GM12874 (cell line): ENCODE measurements around the gene HS3ST3A1.

Source experiments
- TF ChIP-seq, protein P1 (sequence below): IDR thresholded peaks from 2 replicates; pipeline ENCODE4 v1.5.1; 2011; ENCODE audit warnings: low read depth, mild to moderate bottlenecking, control low read depth, low read length, moderate library complexity; ENCODE audit not compliant: insufficient read depth

The HS3ST3A1 gene

DNA sequence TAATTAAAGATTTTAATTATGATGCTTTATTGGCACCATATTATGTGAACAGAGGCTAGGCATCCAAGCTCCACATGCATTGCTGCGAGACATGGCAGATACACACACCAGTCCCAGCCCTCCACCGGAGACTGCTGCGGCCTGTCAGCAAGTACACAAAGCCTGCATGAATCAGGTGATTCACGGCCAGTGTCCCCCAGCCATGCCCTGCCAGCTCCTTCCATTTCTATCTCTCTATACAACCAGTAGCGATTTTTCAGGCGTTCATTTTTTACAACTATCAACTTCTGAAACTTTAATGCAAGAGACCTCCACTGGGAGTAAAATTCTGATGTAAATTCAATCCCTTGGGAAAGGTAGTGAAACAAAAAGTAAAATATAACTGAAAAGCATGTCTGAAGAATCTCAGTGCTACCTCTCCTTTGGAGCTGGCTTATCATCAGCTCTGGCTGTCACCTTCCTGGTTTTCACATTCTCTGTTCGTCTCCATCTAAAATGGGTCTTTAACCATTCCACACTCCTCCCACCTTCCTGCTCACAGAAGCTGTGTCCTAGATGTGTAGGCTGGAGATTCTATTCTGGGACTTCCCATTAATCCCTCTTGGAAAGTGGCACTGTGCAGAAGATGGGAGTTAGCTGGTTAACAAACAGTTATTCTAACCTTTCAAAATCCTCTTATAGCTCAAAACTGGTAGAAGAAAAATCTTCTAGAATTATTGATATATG is 32.2 kb downstream of the HS3ST3A1 start:
- TF ChIP-seq, protein P1, sequence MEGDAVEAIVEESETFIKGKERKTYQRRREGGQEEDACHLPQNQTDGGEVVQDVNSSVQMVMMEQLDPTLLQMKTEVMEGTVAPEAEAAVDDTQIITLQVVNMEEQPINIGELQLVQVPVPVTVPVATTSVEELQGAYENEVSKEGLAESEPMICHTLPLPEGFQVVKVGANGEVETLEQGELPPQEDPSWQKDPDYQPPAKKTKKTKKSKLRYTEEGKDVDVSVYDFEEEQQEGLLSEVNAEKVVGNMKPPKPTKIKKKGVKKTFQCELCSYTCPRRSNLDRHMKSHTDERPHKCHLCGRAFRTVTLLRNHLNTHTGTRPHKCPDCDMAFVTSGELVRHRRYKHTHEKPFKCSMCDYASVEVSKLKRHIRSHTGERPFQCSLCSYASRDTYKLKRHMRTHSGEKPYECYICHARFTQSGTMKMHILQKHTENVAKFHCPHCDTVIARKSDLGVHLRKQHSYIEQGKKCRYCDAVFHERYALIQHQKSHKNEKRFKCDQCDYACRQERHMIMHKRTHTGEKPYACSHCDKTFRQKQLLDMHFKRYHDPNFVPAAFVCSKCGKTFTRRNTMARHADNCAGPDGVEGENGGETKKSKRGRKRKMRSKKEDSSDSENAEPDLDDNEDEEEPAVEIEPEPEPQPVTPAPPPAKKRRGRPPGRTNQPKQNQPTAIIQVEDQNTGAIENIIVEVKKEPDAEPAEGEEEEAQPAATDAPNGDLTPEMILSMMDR = no peak

DNA sequence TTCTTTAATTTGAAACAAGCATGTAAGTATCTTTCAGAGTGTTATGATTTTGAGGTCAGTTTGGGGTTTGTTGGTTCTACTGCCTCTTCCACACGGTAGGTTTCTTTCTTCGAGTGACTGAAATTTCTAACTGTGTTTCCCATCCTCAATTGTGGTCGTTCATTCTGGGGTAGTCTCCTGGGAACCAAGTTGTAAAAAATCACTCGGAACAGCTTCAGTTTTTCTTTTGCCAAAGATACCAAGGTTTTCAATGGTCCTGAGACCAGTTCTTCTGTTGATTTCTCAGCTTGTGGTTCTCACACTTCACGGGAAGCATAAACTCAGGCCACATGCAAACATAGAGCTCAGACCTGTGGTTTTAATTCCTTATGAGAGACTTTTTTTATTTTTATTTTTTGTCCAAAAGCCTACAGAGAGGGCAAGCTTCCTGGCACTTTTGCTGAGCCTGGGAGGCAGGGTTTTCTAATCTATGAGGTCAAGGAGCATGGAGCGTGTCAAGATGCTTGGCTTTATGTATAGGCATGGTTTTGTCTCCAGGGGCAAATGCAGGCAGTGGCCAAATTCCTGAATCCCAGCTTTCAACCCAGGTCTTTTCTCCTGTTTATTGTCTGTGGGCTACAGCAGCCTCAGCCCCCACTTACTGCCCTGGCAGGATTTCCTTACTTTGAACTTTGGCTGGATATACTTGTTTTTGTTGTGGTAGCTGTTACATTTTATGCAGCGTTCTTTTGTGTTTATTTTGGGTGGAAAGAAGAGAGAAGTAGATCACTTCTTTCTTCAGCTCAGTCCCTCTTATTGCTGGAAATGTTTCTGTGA is 32.9 kb downstream of the HS3ST3A1 start:
- TF ChIP-seq, protein P1 = no peak

DNA sequence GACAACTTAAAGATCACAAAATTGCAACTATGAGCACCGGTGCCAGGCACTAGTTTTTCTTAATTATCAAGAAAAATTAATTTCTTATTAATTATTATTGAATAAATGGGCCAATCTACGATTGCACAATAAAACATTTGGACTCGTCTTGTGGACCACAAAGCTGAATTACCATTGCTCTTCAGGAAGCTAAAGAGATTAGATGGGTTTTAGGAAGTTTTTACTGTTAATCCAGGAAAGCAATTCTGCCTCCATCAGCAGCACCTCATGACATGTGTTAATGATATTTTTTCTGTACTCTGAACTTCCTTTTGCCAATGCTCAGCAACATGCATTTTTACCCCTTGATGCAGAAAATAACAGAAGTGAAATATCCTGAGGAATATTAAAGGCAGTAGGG is 37.9 kb downstream of the HS3ST3A1 start:
- TF ChIP-seq, protein P1 = no peak

DNA sequence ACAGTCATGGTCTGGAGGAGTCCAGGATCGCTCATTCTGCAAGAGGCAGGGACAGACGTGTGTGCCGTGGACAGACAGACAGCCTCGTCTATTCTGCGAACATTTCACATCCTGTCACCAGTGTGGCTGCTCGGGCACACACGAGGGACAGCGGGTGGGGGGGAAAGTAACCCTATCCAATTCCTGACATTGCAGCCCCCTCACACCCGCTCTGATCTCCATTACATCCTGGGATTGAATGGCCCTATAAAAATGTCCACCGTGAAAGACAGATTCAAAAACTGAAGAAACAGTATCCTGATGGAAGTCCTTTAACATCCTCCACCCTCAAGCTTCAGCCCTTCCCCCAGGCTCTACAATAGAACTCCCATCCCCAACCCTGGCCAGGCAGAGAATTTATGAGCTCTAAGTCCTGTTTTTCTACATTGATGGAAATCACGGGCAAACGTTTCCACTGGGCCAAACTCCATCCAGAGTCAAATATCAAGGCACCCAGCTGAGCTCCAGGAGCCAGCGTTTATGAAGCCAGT is 39.4 kb downstream of the HS3ST3A1 start:
- TF ChIP-seq, protein P1 = no peak

DNA sequence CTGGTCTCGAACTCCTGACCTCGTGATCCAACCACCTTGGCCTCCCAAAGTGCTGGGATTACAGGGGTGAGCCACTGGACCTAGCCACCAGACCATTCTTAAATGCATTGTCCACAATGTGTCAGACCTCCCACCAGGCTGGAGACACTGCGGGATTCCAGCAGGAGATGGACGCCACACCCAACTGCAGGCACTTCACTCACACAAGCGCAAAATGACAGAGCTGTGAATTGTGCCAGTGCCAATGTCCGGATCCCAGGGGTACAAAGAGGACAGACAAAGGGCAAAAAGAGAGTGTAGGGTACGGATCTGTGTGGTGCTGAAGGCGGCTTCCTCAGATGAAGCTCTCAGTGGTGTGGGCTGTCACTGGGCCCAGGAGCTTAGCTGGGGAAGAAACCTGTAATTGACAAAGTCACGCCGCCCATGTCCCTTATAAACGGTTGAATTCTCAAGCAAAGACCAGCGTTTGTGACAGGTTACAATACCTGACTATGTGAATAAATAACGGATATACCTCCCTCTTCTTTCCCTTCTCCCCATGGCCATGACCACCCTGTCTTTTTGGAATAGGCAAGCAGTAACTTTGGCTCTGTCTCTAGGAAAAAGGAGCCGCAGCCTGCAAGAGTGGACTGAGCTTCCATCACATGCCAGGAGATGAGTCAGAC is 40.0 kb downstream of the HS3ST3A1 start:
- TF ChIP-seq, protein P1 = no peak

DNA sequence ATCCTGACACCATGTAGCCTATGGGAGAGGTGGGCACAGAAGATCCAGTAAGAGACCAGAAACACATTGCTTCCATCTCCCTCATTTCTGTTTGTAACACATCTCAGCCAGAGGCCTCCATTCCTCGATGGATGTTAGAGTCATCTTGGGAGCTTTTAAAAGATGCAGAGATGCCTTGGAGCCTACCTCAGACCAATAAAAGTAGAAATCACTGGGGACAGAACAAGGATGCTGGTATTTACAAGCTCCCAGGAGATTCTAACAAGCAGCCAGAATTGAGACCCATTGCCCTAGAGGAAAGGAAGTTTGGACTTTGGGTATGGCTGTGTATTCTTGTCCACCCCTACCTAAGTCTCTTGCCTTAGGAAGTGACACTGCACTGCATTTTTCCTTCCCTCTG is 40.8 kb downstream of the HS3ST3A1 start:
- TF ChIP-seq, protein P1 = no peak

DNA sequence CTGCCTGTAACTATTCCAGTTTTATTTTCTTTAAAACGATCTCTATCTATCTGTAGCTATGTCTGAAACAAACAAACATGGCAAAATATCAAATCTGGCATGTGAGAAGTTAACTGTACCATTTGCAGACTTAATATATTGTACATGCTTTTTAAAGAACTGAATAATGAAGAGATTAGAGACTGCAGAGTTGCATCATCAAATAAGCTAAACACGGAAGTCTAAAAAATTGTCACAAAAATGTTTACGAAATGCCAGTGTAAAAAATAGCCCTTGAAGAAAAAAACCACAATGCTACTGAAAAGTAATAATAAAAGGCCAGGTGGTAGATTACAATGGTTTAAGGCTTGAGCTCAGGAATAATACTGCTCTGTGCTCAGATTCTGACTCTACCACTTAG is 43.1 kb downstream of the HS3ST3A1 start:
- TF ChIP-seq, protein P1 = no peak
